BE2C (cell line): ENCODE results near the gene ATG5.

Experiments
- DNase-seq: peaks from one replicate; pipeline ENCODE4 v3.0.0-alpha.2; 2020
- H3K27me3 ChIP-seq: fragments of 250-450 bp; sonication (Bioruptor Pico); 2 replicates; pipeline ENCODE4 v1.5.1; 2020; ENCODE audit warnings: mild to moderate bottlenecking
- H3K36me3 ChIP-seq: fragments of 250-450 bp; sonication (Bioruptor Pico); 2 replicates; pipeline ENCODE4 v1.5.1; 2020; ENCODE audit warnings: mild to moderate bottlenecking
- H3K4me1 ChIP-seq: fragments of 250-450 bp; sonication (Bioruptor Pico); 2 replicates; pipeline ENCODE4 v1.5.1; 2020
- H3K4me3 ChIP-seq: 2 replicates; pipeline ENCODE4 v1.5.1; 2011; ENCODE audit warnings: low read depth, low read length
- H3K9me3 ChIP-seq: fragments of 250-450 bp; sonication (Bioruptor Pico); 2 replicates; pipeline ENCODE4 v1.5.1; 2020
- CTCF ChIP-seq: IDR thresholded peaks from 2 replicates; pipeline ENCODE4 v1.5.1; 2012; ENCODE audit warnings: mild to moderate bottlenecking, low read depth, low read length

Gene ATG5

GRCh38 chr6:106339334-106340029, 13.9 kb upstream of the ATG5 start:
- peak; percentile 91 for TF ChIP-seq CTCF
- peak; percentile 65 for DNase-seq
- H3K4me1 ChIP-seq: no peaks in the 10 kb centered on the region
- H3K27me3 ChIP-seq: no peaks in the 10 kb centered on the region
- peak overlapping the region; percentile 42 for H3K4me3 ChIP-seq
- no peaks in the 10 kb centered on the region for H3K36me3 ChIP-seq
- no peaks in the 10 kb centered on the region for H3K9me3 ChIP-seq

- Histone ChIP-seq H3K27me3 (no peaks in the 10 kb centered on the region), H3K4me3 (no peak overlapping the region), H3K4me1 (no peaks in the 10 kb centered on the region), H3K9me3 (no peaks in the 10 kb centered on the region), H3K36me3 (no peaks in the 10 kb centered on the region)
- peak; percentile 47 for DNase-seq
- peak; percentile 68 for TF ChIP-seq CTCF
Measured at GRCh38 chr6:106334646-106335448, 9.3 kb upstream of the ATG5 start.

- Histone ChIP-seq H3K4me3 (peak overlapping the region; percentile 96), H3K36me3 (no peaks in the 10 kb centered on the region), H3K4me1 (no peaks in the 10 kb centered on the region; the same call in 1 of the 2 replicates), H3K9me3 (no peaks in the 10 kb centered on the region), H3K27me3 (no peaks in the 10 kb centered on the region; the same call in 1 of the 2 replicates)
- DNase-seq: no peak
- no peak for TF ChIP-seq CTCF
Measured at GRCh38 chr6:106324726-106325335, 729 bp downstream of the ATG5 start.

- no peaks in the 10 kb centered on the region for H3K36me3 ChIP-seq
- no peak for DNase-seq
- no peak for TF ChIP-seq CTCF
- H3K9me3 ChIP-seq: no peaks in the 10 kb centered on the region
- H3K27me3 ChIP-seq: no peaks in the 10 kb centered on the region
- peaks cover 4% of the 10 kb centered on the region for H3K4me1 ChIP-seq
- no peak overlapping the region for H3K4me3 ChIP-seq
Measured at GRCh38 chr6:106321940-106322339, 3.6 kb downstream of the ATG5 start.

GRCh38 chr6:106318851-106319250, 6.7 kb downstream of the ATG5 start:
- no peak for DNase-seq
- peaks cover 13% of the 10 kb centered on the region for H3K4me1 ChIP-seq
- TF ChIP-seq CTCF: no peak

More at GRCh38 chr6:106318851-106319250, 6.7 kb downstream of the ATG5 start:
- Histone ChIP-seq H3K36me3 (no peaks in the 10 kb centered on the region; the same call in none of the 2 replicates), H3K9me3 (no peaks in the 10 kb centered on the region), H3K4me3 (no peak overlapping the region), H3K27me3 (no peaks in the 10 kb centered on the region)
